ENCODE results near the gene IGFBP3.
"Not testable (repeated sequence)": the region's sequence is repeated elsewhere in the genome, so short reads cannot be mapped to it uniquely, and the experiment has no call there.

Gene IGFBP3, protein sequence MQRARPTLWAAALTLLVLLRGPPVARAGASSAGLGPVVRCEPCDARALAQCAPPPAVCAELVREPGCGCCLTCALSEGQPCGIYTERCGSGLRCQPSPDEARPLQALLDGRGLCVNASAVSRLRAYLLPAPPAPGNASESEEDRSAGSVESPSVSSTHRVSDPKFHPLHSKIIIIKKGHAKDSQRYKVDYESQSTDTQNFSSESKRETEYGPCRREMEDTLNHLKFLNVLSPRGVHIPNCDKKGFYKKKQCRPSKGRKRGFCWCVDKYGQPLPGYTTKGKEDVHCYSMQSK

DNA sequence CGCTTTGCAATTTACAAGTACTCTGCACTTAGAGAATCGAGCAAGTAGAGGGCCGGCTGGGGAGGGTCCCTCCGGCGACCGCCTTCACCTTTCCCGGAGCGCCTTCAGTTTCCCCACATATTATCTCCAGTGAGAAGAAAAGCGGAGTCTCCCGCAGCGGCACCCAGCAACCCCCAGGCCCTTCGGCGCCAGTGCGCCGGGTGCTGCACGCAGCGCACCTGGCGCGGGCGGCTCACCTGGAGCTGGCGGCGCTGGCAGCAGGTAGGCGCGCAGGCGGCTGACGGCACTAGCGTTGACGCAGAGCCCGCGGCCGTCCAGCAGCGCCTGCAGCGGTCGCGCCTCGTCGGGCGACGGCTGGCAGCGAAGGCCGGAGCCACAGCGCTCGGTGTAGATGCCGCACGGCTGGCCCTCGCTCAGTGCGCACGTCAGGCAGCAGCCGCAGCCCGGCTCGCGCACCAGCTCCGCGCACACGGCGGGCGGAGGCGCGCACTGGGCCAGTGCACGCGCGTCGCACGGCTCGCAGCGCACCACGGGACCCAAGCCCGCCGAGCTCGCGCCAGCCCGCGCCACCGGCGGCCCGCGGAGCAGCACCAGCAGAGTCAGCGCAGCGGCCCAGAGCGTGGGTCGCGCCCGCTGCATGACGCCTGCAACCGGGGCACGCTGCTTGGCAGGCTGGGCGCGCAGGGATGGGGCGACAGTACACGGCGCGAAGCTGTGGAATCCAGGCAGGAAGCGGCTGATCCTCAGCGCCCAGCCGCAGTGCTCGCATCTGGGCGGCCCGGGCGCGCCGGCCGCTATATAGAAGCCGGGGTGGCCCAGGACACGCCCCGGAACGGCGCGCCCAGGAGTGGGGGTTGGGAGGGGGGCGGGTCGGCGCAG, at the start of gene IGFBP3:
Gene IGFBP3, minus strand, starts transcription at position 771 of the 879 bp plus-strand sequence. Its CDS starts 132 bp downstream, at position 639.
- DNase-seq (ENCODE audit: low read depth, low spot score) = peak; percentile 84

- no peak for DNase-seq (ENCODE audit: low read depth, low spot score)
Observed at GRCh38 chr7:45970454-45970853, 49.4 kb upstream of the IGFBP3 start.

GRCh38 chr7:45969940-45970339, 48.9 kb upstream of the IGFBP3 start:
- no peak for DNase-seq (ENCODE audit: low read depth, low spot score)

DNA sequence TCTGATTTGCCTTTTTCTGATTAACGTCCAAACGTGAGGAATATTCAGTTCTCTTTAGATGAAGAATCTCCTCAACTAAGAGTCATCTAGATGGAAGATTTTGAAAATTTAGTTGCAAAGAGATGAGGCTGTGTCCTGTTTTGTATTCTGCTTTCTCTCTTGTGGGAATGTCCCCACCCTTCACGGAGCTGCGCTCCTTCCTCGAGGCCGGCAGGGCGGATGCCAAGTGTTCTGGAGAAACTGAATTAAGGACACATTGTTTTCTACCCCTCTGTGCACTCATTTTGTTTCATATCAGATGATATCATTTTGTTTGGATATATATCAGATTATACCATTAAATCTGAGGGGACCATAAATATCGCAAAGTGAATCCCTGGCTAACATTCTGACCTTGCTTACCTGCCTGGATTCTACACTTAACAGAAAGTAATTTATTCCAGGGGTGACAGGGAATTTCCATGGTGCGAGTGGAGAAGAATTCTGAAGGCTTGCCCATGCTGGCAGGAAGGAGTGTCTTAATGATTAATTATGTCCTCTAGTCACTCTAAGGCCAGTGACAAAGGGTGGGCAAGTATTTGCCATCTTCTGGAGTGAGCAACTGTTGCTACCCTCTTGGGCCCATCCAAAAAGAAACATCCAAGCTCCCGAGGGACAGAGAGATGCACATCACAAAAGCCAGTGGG, 47.9 kb upstream of the IGFBP3 start:
- DNase-seq (ENCODE audit: low read depth, low spot score) = no peak

GRCh38 chr7:45968312-45968711, 47.2 kb upstream of the IGFBP3 start:
- no peak for DNase-seq (ENCODE audit: low read depth, low spot score)

DNA sequence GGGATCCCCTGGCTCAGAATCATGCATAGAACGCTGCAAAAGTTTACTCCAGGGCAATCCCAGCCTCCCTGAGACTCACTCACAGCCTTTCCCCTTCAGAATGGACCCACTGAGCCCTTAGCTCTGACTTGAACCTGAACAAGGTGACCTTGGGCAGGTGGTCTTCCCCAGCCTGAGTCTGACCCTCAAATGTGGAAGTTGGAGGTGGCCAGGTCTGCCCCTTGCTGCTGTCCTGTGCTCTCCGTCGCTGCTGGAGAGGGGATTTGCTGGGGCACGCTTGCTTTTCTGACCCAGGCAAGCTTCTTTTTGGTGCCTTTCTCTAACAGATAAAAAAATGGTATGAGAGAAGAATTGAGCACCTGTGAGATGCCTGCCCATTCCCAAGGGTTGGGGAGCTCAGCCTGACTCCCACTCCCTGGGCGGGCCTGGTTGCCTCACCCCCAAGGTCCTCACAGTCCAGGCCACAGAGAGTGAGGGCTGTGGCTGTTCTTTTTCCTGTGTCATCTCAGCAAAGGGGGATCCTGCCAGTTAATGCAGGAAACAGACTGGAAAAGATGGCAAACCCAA, 46.6 kb upstream of the IGFBP3 start:
- DNase-seq (ENCODE audit: low read depth, low spot score) = no peak

DNA sequence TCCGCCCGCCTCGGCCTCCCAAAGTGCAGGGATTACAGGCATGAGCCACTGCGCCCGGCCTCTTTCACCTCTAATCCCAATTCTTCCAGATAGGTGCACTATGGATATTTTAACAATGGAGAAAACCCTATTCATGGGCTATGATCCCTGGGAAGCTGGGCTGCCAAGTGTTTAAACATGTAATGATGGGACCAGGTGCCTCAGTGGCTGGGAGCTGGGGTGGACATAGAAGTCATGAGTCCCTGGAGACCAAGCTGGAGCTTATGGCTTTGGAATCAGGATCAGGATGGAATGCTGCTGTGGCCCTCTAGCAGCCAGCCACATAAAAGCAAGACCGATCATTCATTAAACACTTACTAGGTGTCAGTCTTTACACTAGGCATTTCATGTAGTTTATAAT, 41.8 kb upstream of the IGFBP3 start:
- DNase-seq (ENCODE audit: low read depth, low spot score) = no peak

DNA sequence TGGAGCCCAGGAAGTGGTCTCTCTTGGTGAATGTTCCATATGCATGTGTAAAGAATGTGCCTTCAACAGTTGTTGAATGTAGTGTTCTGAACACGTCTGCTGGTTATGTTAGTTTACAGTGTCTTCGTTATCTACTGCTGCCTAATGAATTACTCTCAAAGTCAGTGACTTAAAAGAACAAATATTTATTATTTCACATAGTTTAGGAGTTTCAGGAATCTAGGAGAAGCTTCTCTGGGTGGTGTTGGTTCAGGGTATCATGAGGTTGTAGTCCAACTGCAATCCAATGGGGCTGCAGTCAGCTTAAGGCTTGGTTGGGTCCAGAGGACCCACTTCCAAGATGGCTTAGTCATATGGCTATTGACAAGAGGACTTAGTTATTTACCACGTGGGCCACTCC, 36.6 kb upstream of the IGFBP3 start:
- no peak for DNase-seq (ENCODE audit: low read depth, low spot score)

GRCh38 chr7:45955286-45955685, 34.2 kb upstream of the IGFBP3 start:
- DNase-seq (ENCODE audit: low read depth, low spot score) = peak; percentile 35

DNA sequence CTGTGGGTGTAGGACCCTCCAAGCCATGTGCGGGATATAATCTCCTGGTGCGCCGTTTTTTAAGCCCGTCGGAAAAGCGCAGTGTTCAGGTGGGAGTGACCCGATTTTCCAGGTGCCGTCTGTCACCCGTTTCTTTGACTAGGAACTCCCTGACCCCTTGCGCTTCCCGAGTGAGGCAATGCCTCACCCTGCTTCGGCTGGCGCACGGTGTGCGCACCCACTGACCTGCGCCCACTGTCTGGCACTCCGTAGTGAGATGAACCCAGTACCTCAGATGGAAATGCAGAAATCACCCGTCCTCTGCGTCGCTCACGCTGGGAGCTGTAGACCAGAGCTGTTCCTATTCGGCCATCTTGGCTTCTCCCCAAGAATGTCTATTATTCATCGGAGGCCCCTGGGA, 32.0 kb upstream of the IGFBP3 start:
- not testable (repeated sequence) for DNase-seq (ENCODE audit: low read depth, low spot score)

GRCh38 chr7:45944058-45944457, 23.0 kb upstream of the IGFBP3 start:
- no peak for DNase-seq (ENCODE audit: low read depth, low spot score)

GRCh38 chr7:45940939-45941338, 19.9 kb upstream of the IGFBP3 start:
- no peak for DNase-seq (ENCODE audit: low read depth, low spot score)

- not testable (repeated sequence) for DNase-seq (ENCODE audit: low read depth, low spot score)
Observed at GRCh38 chr7:45940237-45940781, 19.2 kb upstream of the IGFBP3 start.

- no peak for DNase-seq (ENCODE audit: low read depth, low spot score)
Observed at GRCh38 chr7:45939574-45939973, 18.5 kb upstream of the IGFBP3 start.

DNA sequence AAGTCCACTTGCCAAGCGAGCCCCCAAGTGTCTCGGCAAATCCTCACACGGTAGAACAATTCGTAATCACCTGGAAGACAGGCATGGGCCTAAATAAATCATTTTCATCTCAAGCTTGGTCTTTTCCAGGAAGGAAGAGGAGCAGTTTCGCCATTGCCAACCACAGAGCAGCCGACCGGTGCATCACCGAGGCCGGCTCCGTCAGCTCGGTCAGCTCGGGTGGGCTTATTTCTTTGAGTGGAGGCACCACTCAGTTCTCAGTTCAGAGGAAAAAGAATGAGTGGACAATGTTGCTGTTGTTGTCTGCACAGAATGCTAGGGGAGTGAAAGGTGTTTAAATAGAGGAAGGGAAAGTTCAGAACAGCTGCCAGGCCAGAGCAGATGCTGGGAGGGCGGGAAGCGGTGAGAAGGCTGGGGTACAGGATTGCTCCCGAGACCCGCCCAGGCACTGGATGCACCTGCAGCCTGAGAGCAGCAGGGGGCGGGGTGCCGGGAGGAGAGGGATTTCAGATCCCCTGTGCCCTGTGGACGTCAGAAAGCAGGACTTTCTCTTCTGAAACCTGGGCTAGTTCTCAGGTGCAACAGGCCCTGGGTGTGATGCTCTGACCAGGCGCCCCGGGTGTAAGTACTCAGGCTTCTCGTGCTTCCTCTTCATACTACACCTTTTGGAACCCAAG, 17.7 kb upstream of the IGFBP3 start:
- DNase-seq (ENCODE audit: low read depth, low spot score) = no peak

GRCh38 chr7:45937862-45938261, 16.8 kb upstream of the IGFBP3 start:
- DNase-seq (ENCODE audit: low read depth, low spot score) = no peak

DNA sequence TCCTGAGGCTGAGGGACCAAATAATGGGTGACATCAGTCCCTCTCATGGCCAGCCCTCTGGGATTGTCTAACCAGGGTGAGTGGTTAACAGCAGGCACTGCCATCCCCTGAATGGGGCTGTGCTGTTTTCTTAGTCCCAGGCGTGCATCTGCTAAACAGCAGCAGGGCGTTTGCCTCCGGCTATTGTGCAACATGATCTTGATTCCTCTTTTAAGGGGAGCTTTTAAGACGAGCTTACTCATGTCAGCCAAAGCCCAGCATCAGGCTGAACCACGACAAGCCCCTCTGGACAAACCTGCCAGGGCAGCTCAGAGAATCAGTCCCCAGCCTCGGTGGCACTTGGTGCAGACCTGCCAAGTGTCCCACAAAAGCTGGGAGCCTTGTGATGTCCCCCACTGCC, 16.2 kb upstream of the IGFBP3 start:
- no peak for DNase-seq (ENCODE audit: low read depth, low spot score)

GRCh38 chr7:45930967-45931366, 9.9 kb upstream of the IGFBP3 start:
- DNase-seq (ENCODE audit: low read depth, low spot score) = no peak

DNA sequence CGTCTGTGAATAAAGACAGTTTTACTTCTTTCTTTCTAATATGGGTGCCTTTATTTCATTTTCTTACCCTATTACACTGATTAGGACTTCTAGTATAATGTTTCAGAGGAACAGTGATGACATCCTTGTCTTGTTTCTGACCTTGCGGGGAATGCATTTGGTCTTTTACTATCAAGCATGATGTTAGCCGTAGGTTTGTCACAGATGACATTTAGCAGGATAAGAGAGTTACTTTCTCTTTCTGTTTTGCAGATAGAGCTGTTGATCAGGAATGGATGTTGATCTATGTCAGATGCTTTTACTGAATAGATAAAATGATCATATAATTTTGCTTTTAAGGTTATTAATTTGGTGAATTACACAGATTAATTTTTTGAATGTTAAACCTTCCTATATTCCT, 6.6 kb upstream of the IGFBP3 start:
- no peak for DNase-seq (ENCODE audit: low read depth, low spot score)

GRCh38 chr7:45924283-45924682, 3.2 kb upstream of the IGFBP3 start:
- peak; percentile 92 for DNase-seq (ENCODE audit: low read depth, low spot score)

DNA sequence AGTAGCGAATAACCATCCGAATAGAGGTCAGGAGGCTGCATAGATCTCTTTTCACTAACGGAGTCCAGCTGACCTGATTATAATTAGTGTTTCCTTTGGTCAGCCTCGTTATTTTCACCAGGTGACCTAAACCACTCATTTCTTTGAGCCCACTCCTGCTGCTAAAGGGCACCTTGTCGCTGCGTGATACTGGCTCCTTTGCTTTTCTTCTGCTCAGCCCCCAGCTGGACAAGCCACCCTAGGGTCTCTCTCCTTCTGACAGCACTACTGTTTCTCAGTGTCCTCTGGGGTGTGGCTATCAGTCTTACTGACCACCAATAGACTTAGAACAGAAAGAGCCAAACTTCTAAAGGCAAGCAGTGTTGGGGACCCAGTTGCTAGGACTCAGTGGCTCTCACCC, 2.7 kb upstream of the IGFBP3 start:
- peak; percentile 34 for DNase-seq (ENCODE audit: low read depth, low spot score)
